NCI-H2171 (cell line): Measurements from ENCODE around the gene CEP135.
"Not testable (repeated sequence)": the region's sequence is repeated elsewhere in the genome, so short reads cannot be mapped to it uniquely, and the experiment has no call there.

ENCODE experiments used
- DNase-seq: peaks from one replicate; lab custom pipeline; 2025; lab: John Stamatoyannopoulos, UW

Gene CEP135, protein sequence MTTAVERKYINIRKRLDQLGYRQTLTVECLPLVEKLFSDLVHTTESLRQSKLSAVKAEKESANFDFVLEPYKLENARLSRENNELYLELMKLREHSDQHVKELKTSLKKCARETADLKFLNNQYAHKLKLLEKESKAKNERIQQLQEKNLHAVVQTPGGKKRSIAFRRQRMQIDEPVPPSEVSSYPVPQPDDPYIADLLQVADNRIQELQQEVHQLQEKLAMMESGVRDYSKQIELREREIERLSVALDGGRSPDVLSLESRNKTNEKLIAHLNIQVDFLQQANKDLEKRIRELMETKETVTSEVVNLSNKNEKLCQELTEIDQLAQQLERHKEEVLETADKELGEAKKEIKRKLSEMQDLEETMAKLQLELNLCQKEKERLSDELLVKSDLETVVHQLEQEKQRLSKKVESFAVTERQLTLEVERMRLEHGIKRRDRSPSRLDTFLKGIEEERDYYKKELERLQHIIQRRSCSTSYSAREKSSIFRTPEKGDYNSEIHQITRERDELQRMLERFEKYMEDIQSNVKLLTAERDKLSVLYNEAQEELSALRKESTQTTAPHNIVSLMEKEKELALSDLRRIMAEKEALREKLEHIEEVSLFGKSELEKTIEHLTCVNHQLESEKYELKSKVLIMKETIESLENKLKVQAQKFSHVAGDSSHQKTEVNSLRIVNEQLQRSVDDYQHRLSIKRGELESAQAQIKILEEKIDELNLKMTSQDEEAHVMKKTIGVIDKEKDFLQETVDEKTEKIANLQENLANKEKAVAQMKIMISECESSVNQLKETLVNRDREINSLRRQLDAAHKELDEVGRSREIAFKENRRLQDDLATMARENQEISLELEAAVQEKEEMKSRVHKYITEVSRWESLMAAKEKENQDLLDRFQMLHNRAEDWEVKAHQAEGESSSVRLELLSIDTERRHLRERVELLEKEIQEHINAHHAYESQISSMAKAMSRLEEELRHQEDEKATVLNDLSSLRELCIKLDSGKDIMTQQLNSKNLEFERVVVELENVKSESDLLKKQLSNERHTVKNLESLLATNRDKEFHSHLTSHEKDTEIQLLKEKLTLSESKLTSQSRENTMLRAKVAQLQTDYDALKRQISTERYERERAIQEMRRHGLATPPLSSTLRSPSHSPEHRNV

DNA sequence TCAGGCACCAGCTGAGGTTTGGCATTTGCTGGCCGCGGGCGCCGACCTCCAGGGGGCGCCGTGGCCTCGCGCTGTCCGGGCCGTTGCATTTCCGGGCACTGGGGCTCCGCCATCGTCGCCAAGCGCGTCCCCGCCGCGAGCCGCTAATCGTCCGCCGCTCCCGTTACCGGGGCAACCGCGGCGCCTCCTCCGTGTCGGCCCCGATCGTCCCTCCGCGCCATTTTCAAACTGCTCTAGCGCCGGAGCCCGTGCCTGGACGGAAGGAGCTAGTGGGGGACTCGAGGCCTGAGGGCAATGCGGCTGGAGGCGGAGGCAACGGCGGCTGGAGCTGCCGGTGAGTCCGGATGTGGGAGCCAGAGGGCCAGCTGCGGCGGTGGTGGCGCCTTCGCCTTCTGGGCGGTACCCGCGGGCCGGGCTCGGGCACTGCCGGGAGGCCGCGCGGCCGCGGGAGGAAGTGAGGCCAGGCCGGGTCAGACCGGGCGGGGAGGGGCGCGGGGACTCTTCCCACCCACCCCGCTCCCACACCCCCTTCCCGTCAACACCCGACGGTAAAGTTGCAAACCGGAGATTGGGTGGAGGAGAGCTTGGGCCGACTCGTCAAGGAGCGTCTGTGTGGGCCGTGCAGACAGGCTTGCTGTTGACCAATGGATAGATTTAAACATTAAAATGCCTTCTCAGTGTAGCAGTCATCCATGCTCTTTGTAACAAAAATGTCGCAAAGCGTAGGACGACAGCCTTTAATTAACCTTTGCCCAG lies at the start of gene CEP135:
Gene CEP135 (plus strand): TSS at position 220 of the 756 bp plus-strand sequence. CDS start 3,186 bp downstream, outside the sequence.
- DNase-seq: peak; percentile 76

DNA sequence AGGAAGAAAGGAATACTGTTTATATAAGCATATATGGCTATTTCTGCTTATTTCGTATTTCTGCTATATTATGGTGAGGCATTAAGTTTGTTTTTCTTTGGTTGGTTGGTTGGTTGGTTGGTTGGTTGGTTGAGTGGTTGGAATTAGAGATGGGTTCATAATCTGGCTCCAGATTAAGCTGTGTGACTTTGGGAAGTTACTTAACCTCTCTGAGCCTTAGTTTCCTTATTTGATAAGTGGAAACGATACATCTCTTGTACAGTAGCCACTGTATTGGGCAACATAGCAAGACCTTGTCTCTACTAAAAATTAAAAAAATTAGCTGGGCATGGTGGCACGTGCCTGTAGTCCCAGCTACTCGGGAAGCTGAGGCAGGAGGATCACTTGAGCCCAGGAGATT lies 46.1 kb upstream of the CEP135 start:
- no peak for DNase-seq

DNA sequence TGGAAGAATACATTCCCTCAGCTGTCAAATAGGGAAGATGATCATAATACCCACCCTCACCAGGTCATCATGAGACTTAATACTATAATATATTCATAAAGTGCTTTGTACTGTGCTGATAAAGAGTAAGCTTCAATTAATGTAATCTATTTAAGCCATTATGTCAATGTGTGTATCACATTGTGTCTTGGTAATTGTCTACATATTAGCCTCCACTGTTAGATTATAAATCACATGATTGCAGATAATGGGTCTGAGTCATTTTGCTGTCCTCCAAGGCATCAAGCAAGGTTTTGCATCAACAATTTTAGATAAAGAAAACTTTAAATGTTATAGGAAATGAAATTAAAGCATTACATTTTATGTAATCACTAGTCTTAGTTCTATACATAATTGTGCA lies 45.2 kb upstream of the CEP135 start:
- DNase-seq: no peak

DNA sequence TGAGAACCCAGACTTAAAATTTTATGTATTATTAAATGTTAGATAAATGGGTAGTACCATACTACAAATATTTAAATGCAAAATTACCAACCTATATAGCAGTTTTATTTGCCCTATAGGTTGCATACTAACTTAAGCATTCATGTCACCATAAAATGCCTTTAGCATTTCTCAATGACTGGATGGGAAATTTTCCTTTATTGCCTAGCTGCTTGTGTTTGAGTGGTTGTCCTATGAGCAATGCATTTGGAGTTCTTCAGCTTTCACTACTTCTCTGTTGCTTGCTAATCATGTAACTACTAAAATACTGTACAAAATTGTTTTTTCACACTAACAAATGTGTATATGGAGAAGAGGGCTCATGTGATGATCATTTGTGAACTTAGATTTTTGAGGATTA lies 44.2 kb upstream of the CEP135 start:
- DNase-seq: no peak

DNA sequence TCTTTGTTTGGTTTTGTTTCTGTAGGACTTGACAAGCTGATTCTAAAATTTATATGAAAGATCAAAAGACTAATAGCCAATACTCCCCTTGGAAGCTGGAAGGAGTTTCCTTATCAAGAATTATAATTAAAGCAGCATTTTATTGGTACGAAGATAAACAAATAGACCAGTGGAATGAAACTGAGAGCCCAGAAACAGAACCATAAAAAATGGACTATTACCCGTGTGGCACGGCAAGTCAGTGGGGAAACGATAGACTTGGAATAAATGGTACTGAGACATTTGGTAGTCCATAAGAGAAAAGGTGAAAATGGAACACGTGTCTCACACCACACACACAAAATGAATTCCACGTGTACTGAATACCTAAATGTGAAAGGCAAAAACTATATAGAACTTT lies 42.4 kb upstream of the CEP135 start:
- no peak for DNase-seq

DNA sequence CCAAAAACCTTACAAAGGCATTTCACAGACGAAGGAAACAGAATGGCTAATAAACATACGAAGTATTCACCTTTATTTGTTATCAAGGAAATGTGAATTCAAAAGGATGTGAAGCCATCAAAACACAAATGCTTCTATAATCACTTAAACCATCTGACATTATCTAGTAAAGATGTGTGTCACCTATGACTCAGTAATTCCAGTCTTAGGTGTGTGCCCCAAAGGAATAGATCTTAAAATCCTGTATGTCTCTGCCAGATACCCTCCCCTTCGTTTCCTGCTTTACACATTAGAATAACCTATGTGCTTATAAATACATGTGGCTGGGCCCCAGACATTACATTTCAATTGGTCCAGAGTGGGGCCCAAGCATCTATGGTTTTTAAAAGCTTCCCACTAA lies 41.8 kb upstream of the CEP135 start:
- DNase-seq: no peak

DNA sequence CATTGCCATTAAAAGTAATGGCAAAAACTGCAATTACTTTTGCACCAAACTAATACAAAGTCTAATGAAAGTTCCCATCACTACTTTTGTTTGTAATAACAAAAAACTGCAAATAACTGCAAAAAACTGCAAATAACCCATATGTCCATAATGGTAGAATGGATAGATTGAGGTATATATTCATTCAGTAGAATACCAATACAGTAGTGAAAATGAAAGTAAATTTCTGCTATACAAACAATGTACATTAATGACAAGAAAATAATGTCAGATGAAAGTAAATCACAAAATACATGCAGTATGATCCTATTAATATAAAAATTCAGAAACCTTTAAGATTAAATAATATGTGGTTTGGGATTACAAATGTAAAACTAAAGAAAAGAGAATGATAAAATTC lies 41.3 kb upstream of the CEP135 start:
- DNase-seq: no peak

DNA sequence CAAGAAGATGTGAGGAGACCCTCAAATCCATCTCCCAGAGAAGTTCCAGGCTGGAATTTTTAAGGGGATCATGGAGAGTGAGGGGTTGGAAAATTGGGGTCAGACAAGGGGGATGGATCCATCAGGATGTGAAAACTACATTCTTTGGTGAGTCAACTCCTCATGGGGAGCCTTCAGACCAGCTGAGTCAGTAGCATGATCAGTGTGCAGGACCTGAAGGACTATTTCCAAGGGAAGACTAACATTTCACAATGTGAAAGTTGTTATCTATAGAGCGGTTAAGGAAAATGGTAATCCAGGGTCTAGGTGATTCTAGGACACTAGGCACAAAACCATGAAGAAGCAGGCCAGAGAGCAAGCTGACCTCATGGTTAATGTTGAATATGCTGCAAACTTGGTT lies 38.6 kb upstream of the CEP135 start:
- no peak for DNase-seq

DNA sequence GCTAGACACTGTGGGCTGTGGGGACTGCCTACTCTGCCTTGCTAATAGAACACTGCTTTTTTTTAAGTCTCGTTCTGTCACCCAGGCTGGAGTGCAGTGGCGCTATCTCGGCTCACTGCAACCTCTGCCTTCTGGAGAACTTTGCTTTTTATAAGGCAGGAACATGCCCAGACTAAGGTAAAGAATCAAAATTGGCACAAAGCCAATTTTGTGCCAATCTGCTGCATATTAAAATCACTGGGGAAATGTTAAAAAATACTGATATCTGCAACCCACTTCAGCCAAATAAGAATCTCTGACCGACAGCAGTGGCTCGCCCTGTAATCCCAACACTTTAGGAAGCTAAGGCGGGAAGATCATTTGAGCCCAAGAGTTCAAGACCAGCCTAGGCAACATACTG lies 36.5 kb upstream of the CEP135 start:
- DNase-seq: peak; percentile 20

DNA sequence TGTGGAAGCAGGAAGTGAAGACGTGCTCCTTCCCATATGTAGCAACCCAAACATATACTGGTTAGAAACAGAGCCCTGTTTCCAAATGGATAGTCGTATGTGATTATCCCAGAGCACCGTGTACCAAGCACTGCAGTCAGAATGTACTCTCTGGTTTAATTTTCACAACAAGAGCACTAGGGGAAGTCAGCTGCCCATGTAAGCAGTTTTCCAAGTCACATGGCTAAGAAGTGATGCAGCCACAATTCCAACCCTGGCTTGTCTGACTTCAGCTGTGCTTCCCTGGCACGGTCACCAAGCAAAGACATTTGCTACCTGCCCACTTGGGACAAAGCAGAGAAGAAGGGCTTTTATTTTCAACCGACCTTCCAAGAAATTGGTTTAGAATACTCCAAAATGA lies 28.2 kb upstream of the CEP135 start:
- no peak for DNase-seq

DNA sequence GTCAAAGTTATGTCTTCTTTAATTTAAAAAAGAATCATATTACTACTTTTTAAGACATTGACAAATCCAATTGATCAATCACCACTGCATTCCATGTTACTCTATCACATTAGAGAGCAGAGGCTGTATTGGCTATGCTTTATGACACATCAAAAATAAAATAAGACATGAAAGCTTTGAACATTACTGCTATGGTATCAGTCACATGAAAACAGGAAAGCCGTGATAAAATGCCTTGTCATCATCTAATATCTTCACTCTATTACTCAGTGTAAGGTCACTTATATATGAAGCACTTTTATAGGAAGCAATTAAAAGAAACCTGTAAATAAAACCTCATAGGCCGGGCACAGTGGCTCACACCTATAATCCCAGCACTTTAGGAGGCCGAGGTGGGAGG lies 27.7 kb upstream of the CEP135 start:
- DNase-seq: no peak

DNA sequence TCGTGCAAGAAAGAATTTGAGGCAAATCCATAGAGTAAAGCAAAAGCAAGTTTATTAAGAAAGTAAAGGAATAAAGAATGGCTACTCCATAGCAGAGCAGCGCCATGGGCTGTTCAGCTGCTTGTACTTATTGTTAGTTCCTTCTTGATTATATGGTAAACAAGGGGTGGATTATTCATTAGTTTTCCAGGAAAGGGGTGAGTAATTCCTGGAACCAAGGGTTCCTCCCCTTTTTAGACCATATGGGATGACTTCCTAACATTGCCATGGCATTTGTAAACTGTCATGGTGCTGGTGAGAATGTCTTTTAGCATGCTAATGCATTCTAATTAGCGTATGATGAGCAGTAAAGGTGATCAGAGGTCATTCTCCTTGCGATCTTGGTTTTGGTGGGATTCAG lies 23.5 kb upstream of the CEP135 start:
- DNase-seq: no peak

DNA sequence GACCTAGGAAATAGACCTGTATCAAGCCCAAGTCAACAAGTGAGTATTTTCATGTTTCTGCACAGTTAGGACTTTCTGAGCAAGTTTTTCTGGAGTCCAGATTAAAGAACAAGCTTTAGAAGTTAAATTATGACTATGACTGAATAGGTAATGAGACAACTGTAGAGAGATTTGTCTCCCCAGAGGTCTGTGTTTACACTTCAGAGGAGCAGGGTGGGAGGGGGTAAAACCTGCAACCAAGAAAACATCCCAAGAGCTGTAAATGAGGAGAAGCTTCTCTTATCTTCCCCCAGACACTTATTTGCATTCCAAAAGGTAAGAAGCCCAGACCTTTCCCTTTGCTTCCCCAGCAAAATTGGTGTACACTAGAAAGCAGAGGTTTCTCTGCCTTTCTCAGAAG lies 22.1 kb upstream of the CEP135 start:
- no peak for DNase-seq

DNA sequence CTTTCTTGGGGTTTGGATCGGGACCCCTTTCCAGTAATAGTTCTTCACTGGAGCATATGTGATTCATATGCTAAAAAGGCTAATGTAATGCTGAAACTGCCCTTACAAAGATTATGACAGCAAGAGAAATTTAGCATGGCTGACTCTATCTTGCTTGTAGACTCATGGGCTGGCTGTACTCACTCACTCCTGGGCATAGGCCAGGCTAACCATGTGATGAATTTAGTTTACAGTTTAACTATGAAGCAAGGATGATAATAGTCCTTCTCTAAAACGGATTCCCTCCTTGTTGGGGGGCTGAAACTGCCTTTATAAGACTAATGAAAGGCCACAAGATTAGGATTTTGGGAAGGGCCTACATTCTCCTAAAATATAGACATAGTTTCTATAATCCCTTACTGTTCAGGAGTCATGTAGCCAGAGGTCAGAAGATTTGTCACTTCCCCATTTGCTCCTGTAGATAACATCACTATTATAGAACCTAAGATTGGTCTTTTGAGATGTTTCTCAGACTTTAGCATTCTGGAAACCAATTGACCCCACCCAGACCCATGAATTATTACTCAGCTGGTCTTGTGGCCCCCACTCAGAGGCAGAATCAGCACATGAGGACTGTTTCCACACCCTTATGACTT lies 20.8 kb upstream of the CEP135 start:
- DNase-seq: no peak

DNA sequence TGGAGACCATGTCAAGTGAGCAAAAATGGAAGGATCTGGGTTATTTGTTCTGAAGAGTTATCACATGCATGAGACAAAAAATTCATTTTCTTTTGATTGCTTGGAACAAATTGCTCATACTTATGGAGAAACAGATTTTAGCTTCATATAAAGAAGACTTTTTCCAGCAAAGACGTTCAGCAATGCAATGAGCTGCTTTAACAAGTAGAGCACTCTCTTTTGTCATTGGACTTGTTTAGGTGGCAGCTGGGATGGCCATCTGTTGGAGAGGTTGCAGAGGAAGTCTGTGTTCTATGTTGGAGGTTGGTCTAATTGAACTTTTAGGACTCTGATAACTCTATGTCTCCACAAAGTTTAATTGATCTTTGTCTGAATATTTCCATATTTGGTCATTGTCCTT lies 19.9 kb upstream of the CEP135 start:
- no peak for DNase-seq

DNA sequence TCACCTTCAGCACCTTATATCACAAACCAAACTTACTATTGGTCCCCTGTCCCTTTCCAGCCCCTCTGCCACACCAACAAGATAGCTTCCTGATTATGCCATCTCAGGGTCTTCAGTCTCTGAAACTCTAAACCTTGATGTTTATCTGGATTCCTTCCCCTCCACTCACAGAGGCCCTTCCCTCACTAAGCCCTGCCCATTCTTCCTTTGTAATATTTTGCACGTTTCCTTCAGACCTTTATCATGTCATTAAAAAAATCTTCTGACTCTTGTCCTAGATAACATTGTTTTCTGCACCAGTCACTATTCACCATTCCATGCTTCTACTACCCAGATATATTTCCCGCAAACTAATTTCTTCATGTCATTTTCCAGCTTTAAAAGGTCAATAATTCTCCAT lies 17.7 kb upstream of the CEP135 start:
- no peak for DNase-seq

DNA sequence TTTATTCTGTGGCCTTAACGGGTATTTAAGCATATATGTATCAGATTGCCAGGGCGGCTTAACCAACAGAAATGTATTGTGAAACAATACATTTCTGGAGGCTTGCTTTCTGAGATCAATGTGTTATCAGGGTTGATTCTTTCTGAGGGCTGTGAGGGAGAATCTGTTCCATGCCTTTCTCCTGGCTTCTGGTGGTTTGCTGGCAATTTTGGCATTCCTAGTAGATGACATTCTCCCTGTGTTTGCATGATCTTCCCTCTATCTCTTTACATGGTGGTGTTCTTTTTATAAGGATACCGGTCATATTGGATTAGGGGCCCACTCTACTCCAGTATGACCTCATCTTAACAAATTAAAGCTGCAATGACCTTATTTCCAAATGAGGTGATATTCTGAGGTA lies 16.9 kb upstream of the CEP135 start:
- DNase-seq: no peak

DNA sequence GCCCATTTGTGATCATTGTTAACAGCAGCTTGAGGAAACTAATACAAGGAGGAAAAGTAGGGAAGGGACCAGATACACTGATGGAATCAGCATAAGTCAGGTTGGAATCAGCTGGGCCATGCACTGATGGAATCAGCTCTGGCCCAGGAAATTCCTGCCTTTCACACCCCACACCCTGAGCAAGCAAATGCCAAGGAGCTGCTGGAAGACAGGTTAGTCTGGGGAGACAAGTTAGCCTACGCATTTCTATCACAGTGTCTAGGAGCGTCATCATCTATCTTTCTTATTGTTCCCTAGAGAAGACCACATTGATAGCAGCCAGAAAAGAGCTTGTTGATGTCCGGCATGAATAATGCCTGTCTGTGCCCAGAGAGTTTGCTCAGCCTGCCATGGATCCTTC lies 16.2 kb upstream of the CEP135 start:
- DNase-seq: no peak

DNA sequence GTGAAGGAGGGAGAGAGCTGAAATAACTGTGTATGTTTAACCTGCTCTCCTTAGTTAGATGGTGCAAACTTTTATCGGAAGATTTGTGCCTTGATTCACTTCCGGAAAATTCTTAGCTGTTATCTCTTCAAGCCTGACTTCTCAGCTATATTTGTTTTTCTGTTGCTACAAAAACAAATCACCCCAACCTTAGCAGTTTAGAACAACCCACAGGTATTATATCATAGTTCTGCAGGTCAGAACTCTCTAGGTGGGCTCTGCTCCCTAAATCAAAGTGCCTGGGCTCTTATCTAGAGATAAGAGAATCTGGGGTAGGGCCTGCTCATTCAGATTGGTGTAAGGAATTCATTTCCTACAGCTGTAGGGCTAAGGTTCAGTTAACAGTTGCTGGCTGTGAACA lies 15.1 kb upstream of the CEP135 start:
- no peak for DNase-seq

DNA sequence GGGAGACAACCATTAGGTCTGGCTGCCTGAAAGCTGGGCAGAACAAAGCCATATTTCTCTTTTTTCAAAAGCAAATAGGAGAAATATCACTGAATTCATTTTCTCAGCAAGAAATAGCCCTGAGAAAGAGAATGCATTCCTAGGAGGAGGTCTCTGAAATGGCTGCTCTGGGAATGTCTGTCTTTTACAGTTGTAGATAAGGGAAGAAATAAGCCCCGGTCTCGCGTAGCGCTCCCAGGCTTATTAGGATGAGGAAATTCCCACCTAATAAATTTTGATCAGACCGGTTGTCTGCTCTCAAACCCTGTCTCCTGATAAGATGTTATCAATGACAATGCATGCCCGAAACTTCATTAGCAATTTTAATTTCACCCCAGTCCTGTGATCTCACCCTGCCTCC lies 12.8 kb upstream of the CEP135 start:
- not testable (repeated sequence) for DNase-seq

DNA sequence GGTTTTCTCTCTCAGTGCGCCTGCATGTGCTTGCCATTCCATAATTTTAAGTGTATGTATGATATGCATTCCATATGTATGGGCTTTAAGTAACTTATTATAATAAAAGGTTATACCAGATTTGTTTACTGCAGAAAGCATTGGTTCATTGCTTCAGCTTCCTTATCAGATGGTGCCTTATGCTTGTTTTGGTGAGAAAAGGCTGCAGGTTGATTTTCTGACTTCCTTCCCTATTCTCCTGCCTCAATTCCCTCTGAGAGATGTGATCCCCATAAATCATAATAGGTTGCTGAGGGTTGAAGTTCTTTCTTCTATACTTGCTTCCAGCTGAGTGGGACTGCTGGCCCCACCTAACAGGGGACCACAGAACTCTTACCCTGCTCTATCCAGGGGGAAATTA lies 10.3 kb upstream of the CEP135 start:
- DNase-seq: no peak

DNA sequence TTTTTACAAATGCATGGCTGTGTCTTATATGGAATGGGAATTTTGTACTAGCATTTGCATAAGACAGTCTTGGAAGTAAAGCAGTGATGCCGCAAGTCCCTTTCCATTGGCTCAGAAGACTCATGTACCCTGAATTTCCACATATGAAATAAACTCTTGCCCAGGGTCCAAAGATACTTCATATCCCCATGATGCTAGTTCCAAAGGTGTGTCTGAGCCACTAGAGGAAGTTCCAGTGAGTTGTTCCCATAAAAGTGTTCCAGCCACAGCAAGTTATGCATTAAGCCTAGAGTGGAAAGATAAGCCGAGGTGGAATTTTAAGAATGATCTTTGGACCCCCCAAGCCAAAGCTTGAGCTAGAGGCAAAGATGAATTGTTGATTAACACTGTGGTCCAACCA lies 9.3 kb upstream of the CEP135 start:
- DNase-seq: no peak
